ENCODE measurements around the gene NECTIN2. TPM values are rescaled to one million over a fixed set of nuclear protein-coding genes. Genes with fewer than 3 reads are reported as not detected.

The NECTIN2 gene
- 24.3 and 29.4 TPM in 2 replicates for total RNA-seq (2014; rRNA removed; shearing (Covaris generic))
- 30.2 and 36.6 TPM in 2 replicates for polyA plus RNA-seq (2014; cell fraction: nucleus; rRNA removed)

- DNase-seq (ENCODE audit: extremely low read depth, low read depth) = peak; percentile 96
Observed at GRCh38 chr19:44845612-44846454, at the start of gene NECTIN2. NECTIN2 (plus strand) TSS chr19:44846297; CDS start chr19:44846526, 229 bp downstream.

GRCh38 chr19:44796701-44797115 is 49.4 kb upstream of the NECTIN2 start:
- DNase-seq (ENCODE audit: extremely low read depth, low read depth) = no peak

DNA sequence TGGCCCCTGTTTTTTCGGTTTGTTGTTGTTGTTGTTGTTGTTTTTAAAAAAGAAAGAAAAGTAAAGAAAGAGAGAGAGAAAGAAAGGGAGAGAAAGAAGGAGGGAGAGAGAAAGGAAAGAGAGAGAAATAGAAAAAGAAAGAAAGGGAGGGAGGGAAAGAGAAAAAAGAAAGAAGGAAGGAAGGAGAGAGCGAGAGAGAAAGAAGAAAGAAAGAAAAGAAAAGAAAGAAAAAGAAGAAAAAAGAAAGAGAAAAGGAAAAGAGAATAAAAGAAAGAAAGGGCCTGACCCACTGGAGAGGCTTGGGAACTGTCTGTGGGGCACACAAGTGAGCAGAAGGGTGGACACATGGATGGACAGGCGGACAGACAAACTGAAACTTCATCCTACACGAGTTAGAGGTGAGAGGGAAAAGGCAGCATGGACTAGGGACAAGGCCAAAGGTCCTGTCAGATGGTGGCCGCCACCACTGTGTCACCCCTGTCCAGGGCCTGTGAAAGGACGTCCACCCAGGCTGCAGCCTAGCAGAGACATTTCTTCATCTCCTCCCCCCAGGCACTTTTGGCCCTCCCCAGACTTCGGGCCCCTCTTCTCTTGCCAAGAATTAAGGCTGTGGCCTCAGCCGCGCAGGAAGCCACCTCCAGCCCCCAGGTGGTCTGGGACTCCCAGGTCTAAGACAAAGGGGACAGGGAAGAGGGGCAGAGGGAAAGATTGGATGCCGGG is 46.3 kb upstream of the NECTIN2 start:
- no peak for DNase-seq (ENCODE audit: extremely low read depth, low read depth)

- DNase-seq (ENCODE audit: extremely low read depth, low read depth) = peak; percentile 65
Observed at GRCh38 chr19:44800461-44800860, 45.6 kb upstream of the NECTIN2 start.

- no peak for DNase-seq (ENCODE audit: extremely low read depth, low read depth)
Observed at GRCh38 chr19:44803442-44804428, 42.4 kb upstream of the NECTIN2 start.

DNA sequence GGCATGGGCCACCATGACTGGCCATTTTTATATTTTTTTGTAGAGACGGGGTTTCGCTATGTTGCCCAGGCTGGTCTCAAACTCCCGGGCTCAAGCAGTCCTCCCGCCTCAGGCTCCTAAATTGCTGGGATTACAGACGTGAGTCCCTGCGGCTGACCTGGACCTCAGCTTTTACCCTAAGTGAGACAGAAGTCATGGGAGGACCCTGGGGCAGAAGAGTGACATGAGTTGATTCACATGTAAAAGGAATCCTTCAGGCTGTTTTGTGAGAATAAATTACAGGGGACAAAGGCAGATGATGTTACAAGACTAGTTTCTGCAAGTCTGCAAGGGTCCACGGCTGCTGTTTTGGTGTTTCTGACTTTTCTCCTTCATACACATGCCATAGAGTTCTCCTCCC is 39.8 kb upstream of the NECTIN2 start:
- DNase-seq (ENCODE audit: extremely low read depth, low read depth) = no peak

DNA sequence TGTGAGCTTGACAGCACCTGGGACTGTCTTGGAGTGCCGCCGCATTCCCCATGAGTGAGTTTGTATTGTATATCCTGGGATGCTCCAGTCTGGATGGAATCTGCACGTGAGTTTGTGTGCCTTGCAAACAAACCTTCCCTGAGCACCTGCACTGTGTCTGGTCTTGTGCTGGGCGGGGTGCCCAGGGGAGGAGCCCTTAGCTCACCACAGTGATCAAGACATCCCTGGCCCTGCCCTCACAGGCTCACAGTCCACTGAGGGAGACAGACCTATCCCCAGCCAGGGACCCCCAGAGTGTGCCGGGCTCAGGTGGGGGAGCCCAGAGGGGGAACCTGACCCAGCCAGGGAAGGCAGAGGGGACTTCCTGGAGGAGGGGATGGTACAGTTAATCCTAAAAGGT is 38.9 kb upstream of the NECTIN2 start:
- DNase-seq (ENCODE audit: extremely low read depth, low read depth) = no peak

DNA sequence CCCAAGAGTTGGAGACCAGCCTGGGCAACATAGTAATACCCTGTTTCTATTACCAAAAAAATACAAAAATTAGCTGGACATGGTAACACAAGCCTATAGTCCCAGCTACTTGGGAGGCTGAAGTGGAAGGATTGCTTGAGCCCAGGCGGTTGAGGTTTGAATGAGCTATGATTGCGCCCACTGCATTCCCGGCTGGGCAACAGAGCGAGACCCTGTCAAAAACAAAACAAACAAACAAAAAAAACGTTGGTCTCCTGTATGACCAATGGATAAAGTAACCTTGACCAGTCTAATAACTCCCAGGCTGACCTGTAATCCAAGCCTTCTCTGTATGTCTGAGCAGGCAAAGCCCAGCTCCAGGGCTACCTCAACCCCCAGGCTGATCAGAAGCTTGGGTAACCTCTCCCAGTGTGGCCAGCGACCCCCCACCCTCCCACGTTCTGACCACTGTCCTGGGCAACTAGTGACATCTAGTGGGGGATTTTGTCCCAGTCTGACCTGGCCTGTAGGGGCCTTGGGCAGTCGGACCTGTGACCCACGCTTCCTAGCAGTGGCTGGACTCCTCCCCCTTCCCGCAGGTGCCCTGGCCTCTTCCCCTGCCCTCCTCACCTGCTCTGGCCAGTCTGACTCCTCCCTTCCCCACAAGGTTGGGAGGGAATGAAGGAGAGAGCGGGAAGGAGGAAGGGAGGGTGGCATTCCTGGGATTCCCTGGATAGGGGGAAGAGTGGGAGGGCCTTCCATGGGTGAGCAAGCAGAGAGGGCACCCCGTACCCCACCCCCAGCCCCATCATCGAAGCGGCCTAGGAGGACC is 38.2 kb upstream of the NECTIN2 start:
- DNase-seq (ENCODE audit: extremely low read depth, low read depth) = peak; percentile 36

DNA sequence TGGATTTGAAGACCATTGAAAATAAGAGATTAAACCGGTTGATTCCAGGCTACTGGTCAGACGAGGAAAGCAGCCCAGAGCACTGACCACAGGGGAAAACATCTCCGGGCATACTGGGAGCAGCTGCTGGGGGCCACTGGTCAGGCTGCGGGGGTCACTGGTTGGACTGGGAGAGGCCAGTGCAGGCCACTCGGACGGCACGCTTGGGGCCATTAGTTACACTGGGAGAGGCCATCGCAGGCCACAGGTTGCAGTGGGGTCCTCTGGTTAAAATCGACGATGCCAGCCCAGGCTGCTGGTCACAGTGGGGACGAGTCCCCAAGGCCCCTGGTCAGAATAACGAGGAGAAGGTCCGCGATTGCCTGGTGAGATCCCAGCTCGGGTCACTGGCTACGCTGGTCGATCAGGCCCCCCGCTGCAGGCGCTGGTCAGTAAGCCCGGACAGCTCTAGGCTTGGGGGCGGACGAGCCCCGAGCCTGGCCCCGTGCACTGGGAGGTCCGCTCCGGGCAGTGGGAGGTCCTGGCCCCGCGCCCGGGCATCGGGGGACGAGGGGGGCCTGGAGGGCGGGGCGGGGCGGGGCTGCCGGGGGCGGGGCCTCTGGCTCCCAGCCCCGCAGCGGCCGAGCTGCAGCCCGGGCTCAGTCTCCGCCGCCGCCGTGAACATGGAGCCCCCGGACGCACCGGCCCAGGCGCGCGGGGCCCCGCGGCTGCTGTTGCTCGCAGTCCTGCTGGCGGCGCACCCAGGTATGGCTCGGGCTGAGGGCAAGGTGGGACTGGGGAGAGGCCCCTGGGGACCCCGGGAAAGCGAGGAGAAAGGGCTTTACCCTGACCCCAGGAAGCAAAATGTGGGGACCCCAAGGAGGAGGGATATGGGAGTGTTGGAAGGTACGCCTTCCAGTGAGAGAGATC is 37.4 kb upstream of the NECTIN2 start, which contains the start of gene BCAM:
TSS of gene BCAM (plus strand) at position 641 of the 909 bp plus-strand sequence. CDS start at position 663, 22 bp downstream.
- no peak for DNase-seq (ENCODE audit: extremely low read depth, low read depth)

DNA sequence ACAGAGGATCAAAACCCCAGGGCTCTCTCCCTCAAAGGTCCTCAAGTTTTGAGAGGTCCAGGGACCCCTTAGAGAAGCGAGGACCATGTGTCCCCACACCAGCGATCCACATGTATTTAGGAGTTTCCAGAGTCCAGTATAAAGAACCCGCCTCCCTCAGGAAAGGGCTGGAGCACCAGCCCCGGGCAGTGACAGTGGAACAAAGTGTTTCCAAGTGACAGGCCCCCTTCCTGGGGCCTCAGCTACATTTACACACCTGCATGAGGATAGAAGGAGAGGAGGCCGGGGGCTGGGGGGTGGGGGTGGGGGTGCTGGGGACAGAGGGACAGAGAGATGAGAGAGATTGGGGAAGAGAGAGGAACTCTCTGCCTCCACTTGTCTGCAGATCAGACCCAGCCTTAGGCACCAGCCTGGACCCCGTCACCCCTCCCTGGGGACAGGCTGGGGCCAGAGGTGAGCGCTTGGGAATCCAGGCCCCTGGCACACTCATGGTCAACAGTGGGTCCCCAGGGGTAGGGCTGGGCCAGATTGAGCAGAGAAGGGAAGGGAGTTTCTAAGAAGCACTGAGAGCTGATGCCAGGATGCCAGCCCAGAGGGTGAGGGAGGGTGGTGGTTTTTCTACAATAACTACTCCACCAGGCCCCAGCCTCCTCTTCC is 36.4 kb upstream of the NECTIN2 start:
- DNase-seq (ENCODE audit: extremely low read depth, low read depth) = no peak

DNA sequence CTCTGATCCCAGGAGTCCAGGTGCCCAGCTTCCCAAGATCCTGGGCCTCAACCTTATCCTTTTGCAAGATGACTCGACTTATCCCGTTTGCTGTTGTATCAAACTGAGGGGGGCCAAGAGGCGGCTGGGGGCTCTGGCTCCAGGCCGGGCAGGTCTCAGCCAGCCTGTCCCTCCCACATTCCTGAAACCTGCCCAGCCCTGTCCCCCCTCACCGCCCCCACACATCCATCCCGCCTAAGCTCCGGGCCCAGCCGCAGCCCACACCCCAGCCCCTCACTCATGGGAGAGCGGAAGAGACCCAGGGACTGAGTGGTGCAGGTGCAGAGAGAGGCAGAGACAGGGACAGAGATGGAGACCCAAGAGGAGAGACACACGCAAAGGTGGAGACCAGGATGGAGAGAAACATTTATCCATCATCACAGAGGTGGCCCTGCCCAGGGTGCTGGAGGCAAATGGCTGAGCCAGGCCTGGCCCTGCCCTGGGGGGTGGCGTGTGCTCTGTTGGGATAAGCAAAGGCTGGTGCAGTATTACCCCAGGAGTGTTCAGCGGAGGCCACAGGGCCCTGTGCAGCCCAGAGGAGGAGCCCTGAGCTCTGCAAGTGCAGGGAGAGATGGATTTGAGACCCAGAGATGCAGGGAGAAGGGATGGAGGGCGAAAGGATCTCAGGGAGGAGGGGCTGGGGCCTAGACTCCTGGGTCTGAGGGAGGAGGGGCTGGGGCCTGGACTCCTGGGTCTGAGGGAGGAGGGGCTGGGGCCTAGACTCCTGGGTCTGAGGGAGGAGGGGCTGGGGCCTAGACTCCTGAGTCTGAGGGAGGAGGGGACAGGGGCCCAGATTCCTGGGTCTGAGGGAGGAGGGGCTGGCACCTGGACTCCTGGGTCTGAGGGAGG is 35.6 kb upstream of the NECTIN2 start:
- no peak for DNase-seq (ENCODE audit: extremely low read depth, low read depth)

- DNase-seq (ENCODE audit: extremely low read depth, low read depth) = no peak
Observed at GRCh38 chr19:44811122-44811419, 35.0 kb upstream of the NECTIN2 start.

DNA sequence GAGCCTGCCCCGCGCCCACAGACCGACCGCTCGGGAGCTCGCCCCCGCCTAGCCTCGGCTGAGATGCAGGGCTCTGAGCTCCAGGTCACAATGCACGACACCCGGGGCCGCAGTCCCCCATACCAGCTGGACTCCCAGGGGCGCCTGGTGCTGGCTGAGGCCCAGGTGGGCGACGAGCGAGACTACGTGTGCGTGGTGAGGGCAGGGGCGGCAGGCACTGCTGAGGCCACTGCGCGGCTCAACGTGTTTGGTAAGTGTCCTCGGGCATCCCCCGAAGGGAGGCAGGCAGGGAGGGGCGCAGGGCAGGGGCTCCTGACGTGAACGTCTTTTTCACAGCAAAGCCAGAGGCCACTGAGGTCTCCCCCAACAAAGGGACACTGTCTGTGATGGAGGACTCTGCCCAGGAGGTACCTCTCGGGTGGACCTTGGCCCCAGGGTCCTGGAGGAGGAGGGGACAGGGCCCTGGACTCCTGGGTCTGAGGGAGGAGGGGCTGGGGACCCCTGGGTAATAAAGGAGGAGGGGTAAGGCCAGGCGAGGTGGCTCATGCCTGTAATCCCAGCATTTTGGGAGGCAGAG is 33.9 kb upstream of the NECTIN2 start:
- DNase-seq (ENCODE audit: extremely low read depth, low read depth) = no peak

DNA sequence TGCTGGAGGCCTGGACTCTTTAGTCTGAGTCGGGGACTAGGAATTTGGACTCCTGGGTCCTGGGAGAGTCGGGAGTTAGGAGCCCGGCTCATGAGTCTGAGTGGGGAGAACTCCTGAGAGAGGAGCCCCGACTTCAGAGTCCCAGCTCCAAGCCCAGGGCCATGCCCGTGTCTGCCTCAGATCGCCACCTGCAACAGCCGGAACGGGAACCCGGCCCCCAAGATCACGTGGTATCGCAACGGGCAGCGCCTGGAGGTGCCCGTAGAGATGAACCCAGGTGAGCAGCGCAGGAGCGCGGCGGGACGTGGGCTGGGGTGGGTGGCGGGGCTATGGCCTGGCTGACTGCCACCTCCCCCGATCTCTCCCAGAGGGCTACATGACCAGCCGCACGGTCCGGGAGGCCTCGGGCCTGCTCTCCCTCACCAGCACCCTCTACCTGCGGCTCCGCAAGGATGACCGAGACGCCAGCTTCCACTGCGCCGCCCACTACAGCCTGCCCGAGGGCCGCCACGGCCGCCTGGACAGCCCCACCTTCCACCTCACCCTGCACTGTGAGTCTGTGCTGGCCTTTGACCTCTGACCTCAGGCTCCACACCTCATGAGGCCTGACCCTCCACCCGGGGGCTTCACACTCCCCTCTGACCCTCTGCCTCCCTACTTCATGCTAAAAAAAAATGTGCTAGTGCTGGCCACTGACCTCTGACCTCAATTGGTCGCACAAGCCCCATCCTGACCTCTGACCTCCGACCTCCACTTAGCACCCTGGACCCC is 32.8 kb upstream of the NECTIN2 start:
- DNase-seq (ENCODE audit: extremely low read depth, low read depth) = no peak

DNA sequence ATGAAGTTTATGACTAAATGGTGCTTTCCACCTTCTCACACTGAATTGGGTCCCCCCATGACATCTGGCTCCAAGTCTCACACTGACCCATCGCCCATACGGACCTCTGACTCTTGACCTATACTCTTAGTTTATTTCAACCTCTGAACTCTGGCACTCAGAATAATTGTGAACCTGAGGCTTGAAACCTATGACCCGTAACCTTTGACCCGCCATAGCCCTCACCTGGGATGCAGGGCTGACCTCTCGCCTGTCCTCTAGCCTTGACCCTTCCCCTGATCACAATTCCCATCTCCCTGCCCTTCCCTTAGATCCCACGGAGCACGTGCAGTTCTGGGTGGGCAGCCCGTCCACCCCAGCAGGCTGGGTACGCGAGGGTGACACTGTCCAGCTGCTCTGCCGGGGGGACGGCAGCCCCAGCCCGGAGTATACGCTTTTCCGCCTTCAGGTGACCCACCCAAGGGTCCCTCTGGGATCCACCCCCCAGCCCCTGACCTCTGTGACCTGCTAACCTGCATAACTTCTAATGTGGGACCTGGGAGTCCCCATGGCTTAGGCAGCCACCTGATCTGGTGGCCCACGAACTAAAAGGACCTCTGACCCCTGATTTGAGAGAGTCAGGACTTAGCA is 32.1 kb upstream of the NECTIN2 start:
- DNase-seq (ENCODE audit: extremely low read depth, low read depth) = no peak

- no peak for DNase-seq (ENCODE audit: extremely low read depth, low read depth)
Observed at GRCh38 chr19:44814517-44814916, 31.6 kb upstream of the NECTIN2 start.

Data from NCI-H460 (cell line).